GM18907 (cell line): ENCODE measurements around the gene ABHD2.
"Not testable (repeated sequence)": the region's sequence is repeated elsewhere in the genome, so short reads cannot be mapped to it uniquely, and the experiment has no call there.

ENCODE experiments used
- ATAC-seq: cut with Tn5 transposase; IDR thresholded peaks from one replicate; pipeline ENCODE4 v1.9.1; 2021; ENCODE audit warnings: mild to moderate bottlenecking, moderate library complexity; ENCODE audit not compliant: unreplicated experiment

ABHD2 gene

GRCh38 chr15:89087830-89088604 is at the start of gene ABHD2:
TSS of gene ABHD2 (plus strand) at chr15:89088456. CDS start at chr15:89116328, 27,872 bp downstream.
- peak; percentile 97 for ATAC-seq

- ATAC-seq = no peak
Measured at GRCh38 chr15:89039142-89039541, 49.1 kb upstream of the ABHD2 start.

DNA sequence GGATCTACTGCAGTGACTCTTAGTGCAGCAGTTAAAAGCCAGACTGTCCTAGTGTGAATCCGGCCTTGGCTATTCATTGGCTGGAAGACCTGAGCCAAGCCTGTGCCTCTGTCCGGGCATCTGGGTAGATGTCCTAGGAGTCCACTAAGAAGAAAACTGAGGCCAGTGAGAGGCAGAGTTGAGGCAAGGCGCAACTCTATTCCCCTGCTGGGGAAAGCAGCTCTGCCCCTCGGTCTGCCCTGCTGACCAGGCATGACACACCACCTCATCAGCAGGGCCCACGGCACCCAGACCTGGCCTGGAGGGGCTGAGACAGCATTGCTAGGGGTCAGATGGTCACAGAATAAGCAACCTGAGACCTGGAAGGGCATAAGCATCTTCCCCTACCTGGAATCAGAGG is 46.7 kb upstream of the ABHD2 start:
- no peak for ATAC-seq

GRCh38 chr15:89042387-89042786 is 45.9 kb upstream of the ABHD2 start:
- ATAC-seq = no peak

GRCh38 chr15:89043031-89044002 is 44.9 kb upstream of the ABHD2 start:
- ATAC-seq = no peak

- ATAC-seq = not testable (repeated sequence)
Measured at GRCh38 chr15:89049016-89049666, 39.1 kb upstream of the ABHD2 start.

DNA sequence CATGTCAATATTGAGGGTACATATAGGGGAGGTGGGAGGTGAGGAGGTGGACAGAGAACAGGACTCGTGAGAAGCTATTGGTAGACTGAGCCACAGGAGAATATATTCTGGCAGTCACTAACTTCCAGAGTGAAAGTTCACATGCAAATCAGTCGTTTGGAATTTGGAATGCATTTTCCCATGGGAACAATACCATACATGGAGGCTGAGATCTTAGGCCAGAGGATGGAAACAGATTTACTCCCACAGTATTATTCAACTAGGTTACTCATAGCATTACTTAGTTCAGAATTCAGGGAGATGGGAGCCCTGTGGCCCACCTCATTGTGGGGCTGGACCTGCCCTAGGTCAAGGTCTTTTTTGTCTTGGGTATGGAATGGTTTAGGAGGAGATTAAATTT is 36.4 kb upstream of the ABHD2 start:
- no peak for ATAC-seq

GRCh38 chr15:89052474-89052873 is 35.8 kb upstream of the ABHD2 start:
- ATAC-seq = no peak

GRCh38 chr15:89054873-89055272 is 33.4 kb upstream of the ABHD2 start:
- no peak for ATAC-seq

DNA sequence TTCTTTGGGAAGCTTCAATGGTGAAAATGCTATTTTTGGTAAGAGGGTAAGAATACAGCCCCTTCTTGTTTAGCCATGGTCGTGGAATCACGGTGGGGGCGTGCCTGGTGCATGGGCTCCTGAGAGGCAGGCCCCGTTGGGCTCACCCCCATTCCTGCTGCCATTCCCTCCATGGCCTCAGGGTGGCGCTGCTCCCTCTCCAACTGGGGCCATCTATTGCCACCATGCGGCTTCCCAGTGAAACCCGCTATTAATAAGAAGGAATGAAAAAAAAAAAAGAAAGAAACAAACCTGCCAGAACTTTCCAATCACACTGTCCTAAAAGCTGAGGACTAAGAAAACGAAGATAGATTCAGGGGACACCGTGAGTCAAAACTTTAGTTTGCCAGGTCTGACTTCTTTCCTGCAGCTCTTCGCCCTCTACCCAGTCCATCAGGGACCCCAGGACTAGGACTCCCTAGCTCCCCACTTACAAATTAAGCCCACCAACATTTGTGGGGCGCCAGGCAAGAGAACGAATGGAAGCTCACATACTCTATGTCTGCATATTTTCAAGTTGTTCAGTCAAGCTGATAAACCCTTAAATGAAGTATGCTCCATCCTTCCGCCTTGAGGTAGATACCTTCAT is 30.6 kb upstream of the ABHD2 start:
- peak; percentile 73 for ATAC-seq

DNA sequence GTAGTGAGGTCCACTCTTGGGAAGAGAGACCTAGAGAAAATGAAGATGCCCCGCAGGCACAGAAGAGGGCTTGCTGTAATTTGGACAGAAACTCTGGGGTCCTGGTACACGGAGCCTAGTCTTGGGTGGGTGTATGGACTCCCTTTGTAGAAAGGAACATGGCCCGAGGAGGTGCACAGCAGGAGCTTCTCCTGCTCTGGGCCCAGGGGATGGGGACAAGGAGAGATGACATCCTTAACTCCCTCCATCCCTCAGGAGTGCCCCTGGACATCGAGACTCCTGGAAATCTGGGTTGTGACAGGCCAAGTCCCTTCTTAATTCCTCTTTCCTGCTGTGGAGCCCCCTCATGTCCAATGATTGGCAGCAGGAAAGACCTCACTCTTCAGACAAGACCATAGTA is 29.9 kb upstream of the ABHD2 start:
- ATAC-seq = no peak

DNA sequence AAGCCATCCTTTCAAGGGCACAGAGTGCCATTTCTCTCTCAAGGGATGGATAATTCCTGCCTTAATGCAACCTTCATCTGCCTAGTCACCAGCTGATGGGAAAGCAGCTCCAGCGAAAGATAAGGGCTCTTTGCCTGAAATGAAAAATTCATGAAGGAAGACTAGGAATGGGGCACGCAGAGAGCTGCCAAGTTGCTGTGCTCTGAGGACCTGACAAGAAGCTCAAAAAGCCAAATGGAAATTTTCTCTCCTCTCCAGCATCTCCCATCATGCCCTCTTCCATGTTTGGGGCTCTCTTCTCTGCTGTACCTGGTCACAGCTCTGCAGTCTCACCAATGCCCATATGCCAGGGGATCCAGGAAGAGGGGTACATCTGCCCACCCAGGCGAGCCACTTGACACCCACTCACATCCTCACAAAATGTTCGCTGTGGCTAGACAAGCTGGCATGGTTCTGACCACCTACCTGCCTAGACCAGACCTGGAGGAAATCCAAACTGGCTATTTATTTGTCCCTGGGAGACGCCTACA is 29.3 kb upstream of the ABHD2 start:
- no peak for ATAC-seq

- ATAC-seq = no peak
Measured at GRCh38 chr15:89066280-89066679, 22.0 kb upstream of the ABHD2 start.

- peak; percentile 60 for ATAC-seq
Measured at GRCh38 chr15:89067751-89068150, 20.5 kb upstream of the ABHD2 start.

GRCh38 chr15:89068325-89068784 is 19.9 kb upstream of the ABHD2 start:
- ATAC-seq = peak; percentile 95

DNA sequence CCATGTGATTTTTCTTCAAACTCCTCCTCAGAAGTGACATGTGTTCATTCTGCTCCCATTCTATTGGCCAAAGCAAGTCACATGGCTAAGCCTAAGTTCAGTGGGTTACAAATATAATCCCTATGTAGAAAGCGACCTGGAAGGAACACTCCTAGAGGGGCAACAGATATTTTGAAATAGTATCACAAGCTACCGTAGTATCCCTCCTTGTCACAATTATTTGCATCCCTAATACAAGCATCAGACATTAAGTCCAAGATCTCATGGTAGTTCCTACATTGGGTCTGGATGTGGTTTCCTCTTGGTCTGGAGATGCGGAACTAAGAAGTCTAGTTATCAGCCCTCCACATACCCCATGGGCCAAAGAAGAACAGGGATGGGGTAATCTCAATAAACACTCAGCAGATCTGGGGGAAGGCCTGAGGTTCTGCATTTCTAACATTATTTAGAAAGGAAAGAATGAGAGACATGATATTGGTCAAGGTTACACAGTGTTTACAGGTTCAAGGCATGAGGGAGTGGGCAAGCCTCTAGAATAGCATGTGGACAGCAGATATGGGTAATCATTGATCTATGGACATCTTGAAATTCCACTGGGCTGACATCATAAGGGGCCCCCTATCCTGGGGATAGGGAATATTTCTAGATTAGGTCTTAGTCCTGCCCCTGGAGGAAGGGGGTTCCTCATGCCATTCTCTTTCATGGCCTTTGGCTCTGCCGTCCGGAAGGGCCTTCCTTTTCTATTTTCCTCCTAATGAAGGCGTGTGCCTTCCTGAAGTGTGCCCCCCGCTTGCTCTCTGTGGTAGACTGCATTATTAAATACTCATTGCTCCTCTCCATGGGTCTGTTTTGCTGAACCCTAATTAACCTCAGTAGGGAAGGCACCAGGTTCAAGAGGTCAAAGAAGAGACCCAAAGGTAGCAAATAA is 17.8 kb upstream of the ABHD2 start:
- no peak for ATAC-seq

GRCh38 chr15:89071471-89071870 is 16.8 kb upstream of the ABHD2 start:
- no peak for ATAC-seq

GRCh38 chr15:89072277-89072869 is 15.9 kb upstream of the ABHD2 start:
- ATAC-seq = no peak

- ATAC-seq = no peak
Measured at GRCh38 chr15:89074402-89075012, 13.7 kb upstream of the ABHD2 start.
